ENCODE measurements around the gene PIGA.

- no peak for TF ChIP-seq CTCF (IDR thresholded peaks at IDR 0.05)
- TF ChIP-seq EP300 (IDR thresholded peaks at IDR 0.05), result no peak
- TF ChIP-seq POLR2A (IDR thresholded peaks at IDR 0.05), result no peak
Measured at GRCh38 chrX:15298780-15299179, 36.5 kb downstream of the PIGA start.

Data from tibial nerve (tissue), 4 donors.